Gastroesophageal sphincter (tissue), 4 donors: ENCODE results near the gene FOXB1. TPM values are rescaled to one million over a fixed set of nuclear protein-coding genes. Genes with fewer than 3 reads are reported as not detected.

Experiments
- ATAC-seq: fragments of 150-250 bp; one replicate; pipeline ENCODE4 v1.9.1; 2016; ENCODE audit warnings: mild to moderate bottlenecking, moderate library complexity
- H3K27ac ChIP-seq, 4 donors: fragments of 200-600 bp; sonication (generic) in 3 of 4; 1 replicate in 3 of 4; 2 replicates in 1 of 4; pipeline ENCODE4 v1.5.1; 2016 to 2019
- H3K27me3 ChIP-seq: fragments of 200-600 bp; sonication (generic); one replicate; pipeline ENCODE4 v1.5.1; 2019
- H3K36me3 ChIP-seq, 2 donors: fragments of 200-600 bp; sonication (generic); one replicate each; pipeline ENCODE4 v1.5.1; 2019; ENCODE audit warnings: control low read depth in 1 of 2
- H3K4me1 ChIP-seq, 3 donors: fragments of 200-600 bp; sonication (generic); 1 replicate in 2 of 3; 2 replicates in 1 of 3; pipeline ENCODE4 v1.5.1; 2016 to 2019; ENCODE audit warnings: control low read depth in 2 of 3
- H3K4me3 ChIP-seq, 2 donors: fragments of 200-600 bp; sonication (generic); one replicate each; pipeline ENCODE4 v1.5.1; 2019; ENCODE audit warnings: mild to moderate bottlenecking in 1 of 2, moderate library complexity in 1 of 2
- H3K9me3 ChIP-seq, 3 donors: fragments of 200-600 bp; sonication (generic); one replicate each; pipeline ENCODE4 v1.5.1; 2017 to 2019; ENCODE audit warnings: control low read depth in 2 of 3
- CTCF ChIP-seq, 4 experiments: fragments of 200-600 bp in 2 of 4; fragments of 450-650 bp in 2 of 4; sonication (generic) in 1 of 4; IDR thresholded peaks; one replicate each; pipeline ENCODE4 v1.5.1; 2017 to 2019; ENCODE audit warnings: antibody characterized with exemption in 4 of 4, mild to moderate bottlenecking in 2 of 4, moderate library complexity in 2 of 4
- EP300 ChIP-seq: sonication (generic); formaldehyde crosslinking; IDR thresholded peaks from one replicate; pipeline ENCODE4 v1.6.1; 2017; ENCODE audit warnings: antibody characterized with exemption, mild to moderate bottlenecking
- POLR2A ChIP-seq, 2 donors: fragments of 450-650 bp; IDR thresholded peaks; one replicate each; pipeline ENCODE4 v1.6.1; 2017; ENCODE audit warnings: antibody characterized with exemption in 2 of 2, mild to moderate bottlenecking in 2 of 2, moderate library complexity in 1 of 2
- POLR2AphosphoS5 ChIP-seq: sonication (generic); formaldehyde crosslinking; IDR thresholded peaks from one replicate; pipeline ENCODE4 v1.6.1; 2017; ENCODE audit warnings: antibody characterized with exemption
- WGBS, 2 donors: methylation state at CpG; one replicate each; pipeline ENCODE4 v1.1.5; 2018; ENCODE audit warnings: low coverage in 1 of 2; 5-methylcytosine and 5-hydroxymethylcytosine counted together
- total RNA-seq, 4 donors: library from RNA; depleted of rRNA; stranded (reverse); fragments of >200 nt; gene quantifications; one replicate each; pipeline ENCODE4 v1.1.0, GENCODE V29; 2016

FOXB1 gene
- total RNA-seq, 4 donors from 2014 or later = not detected

GRCh38 chr15:59995568-59996297 is 8.4 kb upstream of the FOXB1 start:
- Histone ChIP-seq H3K4me1 (peaks cover 0 to 37% (median 4%) of the 10 kb centered on the region in 3 donors), H3K27me3 (peaks cover 99% of the 10 kb centered on the region), H3K36me3 (no peaks in the 10 kb centered on the region), H3K4me3 (no peak overlapping the region), H3K27ac (no peak overlapping the region), H3K9me3 (no peaks in the 10 kb centered on the region)
- no peak for TF ChIP-seq CTCF (IDR thresholded peaks at IDR 0.05)
- no peak for TF ChIP-seq POLR2AphosphoS5
- TF ChIP-seq EP300 = no peak
- no peak for TF ChIP-seq POLR2A (IDR thresholded peaks at IDR 0.05)
- no peak for ATAC-seq
- WGBS, 2 donors = 10 to 11% methylated on average over 18 to 24 of the region's 24 CpGs

- H3K27me3 ChIP-seq = peaks cover 100% of the 10 kb centered on the region
These were observed 7.6 kb upstream of the FOXB1 start for GRCh38 chr15:59996298-59997041.

GRCh38 chr15:59997070-59997701 is 6.9 kb upstream of the FOXB1 start:
- Histone ChIP-seq H3K27ac (no peak overlapping the region), H3K27me3 (peaks cover 100% of the 10 kb centered on the region)
- no peak for ATAC-seq

More at GRCh38 chr15:59996298-59997041, 7.6 kb upstream of the FOXB1 start:
- no peak for TF ChIP-seq POLR2A (IDR thresholded peaks at IDR 0.05)
- no peak for TF ChIP-seq EP300
- TF ChIP-seq CTCF (IDR thresholded peaks at IDR 0.05) = no peak
- no peak for TF ChIP-seq POLR2AphosphoS5
- no peak for ATAC-seq
- Histone ChIP-seq H3K36me3 (no peaks in the 10 kb centered on the region), H3K27ac (no peak overlapping the region), H3K4me1 (peaks cover 0 to 37% (median 4%) of the 10 kb centered on the region in 3 donors), H3K4me3 (peak overlapping the region in 1 of 2 donors; percentile 28), H3K9me3 (no peaks in the 10 kb centered on the region)
- 3 to 7% methylated on average over 20 to 26 of the region's 27 CpGs for WGBS, 2 donors

GRCh38 chr15:59998305-59998949 is 5.7 kb upstream of the FOXB1 start:
- ATAC-seq = no peak
- WGBS, 2 donors = 7 to 18% methylated on average over 3 to 8 of the region's 8 CpGs

More at GRCh38 chr15:59997070-59997701, 6.9 kb upstream of the FOXB1 start:
- H3K9me3 ChIP-seq = no peaks in the 10 kb centered on the region
- no peak for TF ChIP-seq POLR2A (IDR thresholded peaks at IDR 0.05)
- no peak for TF ChIP-seq CTCF (IDR thresholded peaks at IDR 0.05)
- no peak for TF ChIP-seq EP300
- TF ChIP-seq POLR2AphosphoS5 = no peak
- no peaks in the 10 kb centered on the region for H3K36me3 ChIP-seq
- peaks cover 0 to 37% (median 4%) of the 10 kb centered on the region in 3 donors for H3K4me1 ChIP-seq
- WGBS, 2 donors = 2 to 5% methylated on average over 8 to 9 of the region's 36 CpGs
- peak overlapping the region in 1 of 2 donors; percentile 28 for H3K4me3 ChIP-seq

More at GRCh38 chr15:59998305-59998949, 5.7 kb upstream of the FOXB1 start:
- H3K36me3 ChIP-seq = no peaks in the 10 kb centered on the region
- H3K27me3 ChIP-seq = peaks cover 100% of the 10 kb centered on the region
- TF ChIP-seq CTCF (IDR thresholded peaks at IDR 0.05) (no peak), EP300 (no peak), POLR2A (IDR thresholded peaks at IDR 0.05) (no peak), POLR2AphosphoS5 (no peak)
- H3K4me3 ChIP-seq = no peak overlapping the region
- H3K4me1 ChIP-seq = peaks cover 0 to 39% (median 4%) of the 10 kb centered on the region in 3 donors
- H3K9me3 ChIP-seq = no peaks in the 10 kb centered on the region
- H3K27ac ChIP-seq = no peak overlapping the region
